Progenitor cell of endocrine pancreas (in vitro differentiated cells): Measurements from ENCODE around the gene RHD. TPM values are rescaled to one million over a fixed set of nuclear protein-coding genes. Genes with fewer than 3 reads are reported as not detected.
"Not testable (repeated sequence)": the region's sequence is repeated elsewhere in the genome, so short reads cannot be mapped to it uniquely, and the experiment has no call there.

ENCODE experiments used
- DNase-seq: peaks from one replicate; pipeline ENCODE4 v3.0.0; 2021; ENCODE audit warnings: low spot score; ENCODE audit not compliant: unreplicated experiment
- H3K27ac Mint-ChIP-seq: 2 replicates; pipeline ENCODE4 v1.8.0; 2021; ENCODE audit warnings: mild to moderate bottlenecking, moderate library complexity, mixed read lengths
- H3K27me3 Mint-ChIP-seq: 2 replicates; pipeline ENCODE4 v1.8.0; 2021; ENCODE audit warnings: mixed read lengths
- H3K36me3 Mint-ChIP-seq: 2 replicates; pipeline ENCODE4 v1.8.0; 2022; ENCODE audit warnings: mixed read lengths; ENCODE audit not compliant: insufficient read depth
- H3K4me1 Mint-ChIP-seq: 2 replicates; pipeline ENCODE4 v1.8.0; 2021; ENCODE audit warnings: low read depth, mixed read lengths
- H3K4me3 Mint-ChIP-seq: 2 replicates; pipeline ENCODE4 v1.8.0; 2021; ENCODE audit warnings: low read depth, mild to moderate bottlenecking, moderate library complexity, mixed read lengths
- H3K9me3 Mint-ChIP-seq: 2 replicates; pipeline ENCODE4 v1.8.0; 2021; ENCODE audit warnings: low read depth, mixed read lengths
- total RNA-seq: library from RNA; stranded (reverse); gene quantifications from 2 replicates; pipeline ENCODE4 v1.2.1, GENCODE V29; 2021
- TF ChIP-seq, protein P1 (sequence below): fragments of 200-600 bp; sonication (generic); IDR thresholded peaks from one replicate; pipeline ENCODE4 v1.5.0; 2021; ENCODE audit warnings: antibody characterized with exemption, mild to moderate bottlenecking; ENCODE audit not compliant: unreplicated experiment

The RHD gene
- total RNA-seq, 1 donor from 2014 or later: not detected

GRCh38 chr1:25336922-25337354 lies 64.6 kb downstream of the RHD start:
- Mint-ChIP-seq H3K27ac (peak overlapping the region; percentile 43), H3K4me3 (peak overlapping the region; percentile 86)
- not testable (repeated sequence) for H3K27me3 Mint-ChIP-seq

DNA sequence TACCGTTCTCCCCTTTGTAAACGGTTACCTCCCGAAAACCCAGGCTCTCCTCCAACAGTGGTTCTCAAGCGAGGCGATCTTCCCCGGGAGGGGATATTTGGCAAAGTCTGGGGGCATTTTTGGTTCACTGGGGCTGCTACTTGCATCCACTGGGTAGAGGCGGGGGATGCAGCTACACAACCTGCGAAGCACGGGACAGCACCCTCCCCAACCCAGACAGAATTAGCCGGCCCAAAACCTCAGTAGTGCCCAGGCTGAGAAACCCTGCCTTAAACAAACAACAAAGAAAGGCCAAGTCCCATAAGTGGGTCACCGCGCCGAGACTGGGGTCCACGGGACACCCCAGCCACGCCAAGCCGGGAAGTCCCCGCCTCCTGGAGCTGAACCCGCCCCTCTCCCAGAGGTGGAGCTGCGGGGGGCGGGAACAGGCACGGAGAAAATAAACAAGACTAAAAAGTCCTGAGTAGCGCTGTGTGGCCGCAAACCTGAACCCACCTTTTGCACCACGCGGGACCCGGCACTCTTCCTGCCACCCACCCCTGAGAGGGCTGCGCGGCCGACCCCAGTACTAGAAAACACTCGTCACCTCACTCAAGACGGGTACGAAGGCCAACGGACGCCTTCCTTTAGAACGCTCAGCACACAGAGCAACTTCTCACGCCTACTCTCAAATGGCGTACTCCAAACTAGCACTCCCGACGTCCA lies 65.3 kb downstream of the RHD start:
- Mint-ChIP-seq H3K4me3 (peak overlapping the region; percentile 90), H3K4me1 (peaks cover 12% of the 10 kb centered on the region)
- H3K27ac Mint-ChIP-seq, H3K27me3 Mint-ChIP-seq, H3K36me3 Mint-ChIP-seq, H3K9me3 Mint-ChIP-seq: not testable (repeated sequence)
- DNase-seq: peak; percentile 12

More at GRCh38 chr1:25336922-25337354, 64.6 kb downstream of the RHD start:
- DNase-seq: peak; percentile 29
- peaks cover 12% of the 10 kb centered on the region for H3K4me1 Mint-ChIP-seq
- not testable (repeated sequence) for H3K36me3 Mint-ChIP-seq, H3K9me3 Mint-ChIP-seq
- TF ChIP-seq, protein P1, sequence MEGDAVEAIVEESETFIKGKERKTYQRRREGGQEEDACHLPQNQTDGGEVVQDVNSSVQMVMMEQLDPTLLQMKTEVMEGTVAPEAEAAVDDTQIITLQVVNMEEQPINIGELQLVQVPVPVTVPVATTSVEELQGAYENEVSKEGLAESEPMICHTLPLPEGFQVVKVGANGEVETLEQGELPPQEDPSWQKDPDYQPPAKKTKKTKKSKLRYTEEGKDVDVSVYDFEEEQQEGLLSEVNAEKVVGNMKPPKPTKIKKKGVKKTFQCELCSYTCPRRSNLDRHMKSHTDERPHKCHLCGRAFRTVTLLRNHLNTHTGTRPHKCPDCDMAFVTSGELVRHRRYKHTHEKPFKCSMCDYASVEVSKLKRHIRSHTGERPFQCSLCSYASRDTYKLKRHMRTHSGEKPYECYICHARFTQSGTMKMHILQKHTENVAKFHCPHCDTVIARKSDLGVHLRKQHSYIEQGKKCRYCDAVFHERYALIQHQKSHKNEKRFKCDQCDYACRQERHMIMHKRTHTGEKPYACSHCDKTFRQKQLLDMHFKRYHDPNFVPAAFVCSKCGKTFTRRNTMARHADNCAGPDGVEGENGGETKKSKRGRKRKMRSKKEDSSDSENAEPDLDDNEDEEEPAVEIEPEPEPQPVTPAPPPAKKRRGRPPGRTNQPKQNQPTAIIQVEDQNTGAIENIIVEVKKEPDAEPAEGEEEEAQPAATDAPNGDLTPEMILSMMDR: peak; percentile 19

- peak; percentile 88 for DNase-seq
- Mint-ChIP-seq H3K9me3 (no peaks in the 10 kb centered on the region), H3K4me1 (peaks cover 12% of the 10 kb centered on the region), H3K27ac (peak within 1 kb of the TSS; percentile 95), H3K36me3 (peaks cover 1% of the 10 kb centered on the region), H3K4me3 (peak within 1 kb of the TSS; percentile 90), H3K27me3 (no peaks in the 10 kb centered on the region)
- TF ChIP-seq, protein P1: no peak
These were observed 66.1 kb downstream of the RHD start, which contains the start of gene TMEM50A for GRCh38 chr1:25338188-25338981. TSS of gene TMEM50A (plus strand) at chr1:25338334. CDS start at chr1:25340487, 2,153 bp downstream.

DNA sequence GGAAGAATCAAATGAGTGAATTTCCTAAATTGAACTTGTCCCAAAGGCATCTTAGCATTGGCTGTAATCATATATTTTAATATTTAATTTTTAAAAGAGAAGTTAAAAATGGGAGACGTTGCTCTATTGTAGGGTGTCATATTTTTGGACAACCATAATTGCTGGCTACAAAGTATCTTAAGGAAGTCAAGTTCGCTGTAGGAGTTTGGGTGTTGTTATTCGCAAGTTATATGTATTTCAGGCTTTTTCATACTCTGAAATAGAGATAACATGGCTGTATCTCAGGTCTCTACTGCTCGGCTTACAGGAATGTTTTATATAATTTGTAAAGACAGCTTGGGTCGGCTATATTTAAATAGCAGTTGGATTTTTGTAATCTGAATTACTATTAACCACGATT lies 66.7 kb downstream of the RHD start:
- Mint-ChIP-seq H3K9me3 (no peaks in the 10 kb centered on the region), H3K4me1 (peaks cover 12% of the 10 kb centered on the region), H3K27me3 (no peaks in the 10 kb centered on the region), H3K36me3 (peaks cover 4% of the 10 kb centered on the region), H3K4me3 (peak overlapping the region; percentile 90), H3K27ac (peak overlapping the region; percentile 95)
- TF ChIP-seq, protein P1: no peak
- DNase-seq: no peak

- H3K27me3 Mint-ChIP-seq: no peaks in the 10 kb centered on the region
- no peaks in the 10 kb centered on the region for H3K9me3 Mint-ChIP-seq
- H3K4me3 Mint-ChIP-seq: no peak overlapping the region
- H3K4me1 Mint-ChIP-seq: peaks cover 10% of the 10 kb centered on the region
- no peak for DNase-seq
- TF ChIP-seq, protein P1: no peak
- peaks cover 6% of the 10 kb centered on the region for H3K36me3 Mint-ChIP-seq
- peak overlapping the region; percentile 52 for H3K27ac Mint-ChIP-seq
These were observed 69.4 kb downstream of the RHD start for GRCh38 chr1:25341746-25342145.
